ENCODE measurements around the gene ARSJ.
"Not testable (repeated sequence)": the region's sequence is repeated elsewhere in the genome, so short reads cannot be mapped to it uniquely, and the experiment has no call there.

ARSJ gene

GRCh38 chr4:113979148-113979904 lies at the start of gene ARSJ:
Gene ARSJ (minus strand): TSS chr4:113979647. CDS start chr4:113978834, 813 bp downstream.
- DNase-seq = no peak

GRCh38 chr4:114028071-114028470 lies 48.6 kb upstream of the ARSJ start:
- DNase-seq = no peak

GRCh38 chr4:114027596-114027995 lies 48.1 kb upstream of the ARSJ start:
- DNase-seq = no peak

- no peak for DNase-seq
Measured at GRCh38 chr4:114026447-114026846, 47.0 kb upstream of the ARSJ start.

GRCh38 chr4:114025176-114025777 lies 45.8 kb upstream of the ARSJ start:
- DNase-seq = no peak

GRCh38 chr4:114021451-114021850 lies 42.0 kb upstream of the ARSJ start:
- DNase-seq = peak; percentile 29

- DNase-seq = no peak
Measured at GRCh38 chr4:114019969-114020358, 40.5 kb upstream of the ARSJ start.

GRCh38 chr4:114019276-114019968 lies 40.0 kb upstream of the ARSJ start:
- DNase-seq = no peak

- peak; percentile 18 for DNase-seq
Measured at GRCh38 chr4:114017120-114017917, 37.9 kb upstream of the ARSJ start.

GRCh38 chr4:114015444-114015899 lies 36.0 kb upstream of the ARSJ start:
- DNase-seq = no peak

- DNase-seq = not testable (repeated sequence)
Measured at GRCh38 chr4:114013201-114013600, 33.8 kb upstream of the ARSJ start.

GRCh38 chr4:114012749-114013148 lies 33.3 kb upstream of the ARSJ start:
- DNase-seq = no peak

GRCh38 chr4:114005569-114006442 lies 26.4 kb upstream of the ARSJ start:
- DNase-seq = no peak

- not testable (repeated sequence) for DNase-seq
Measured at GRCh38 chr4:114004483-114005226, 25.2 kb upstream of the ARSJ start.

- DNase-seq = no peak
Measured at GRCh38 chr4:113998531-113998930, 19.1 kb upstream of the ARSJ start.

- no peak for DNase-seq
Measured at GRCh38 chr4:113998079-113998478, 18.6 kb upstream of the ARSJ start.

GRCh38 chr4:113997206-113997605 lies 17.8 kb upstream of the ARSJ start:
- DNase-seq = no peak

GRCh38 chr4:113996599-113997177 lies 17.2 kb upstream of the ARSJ start:
- DNase-seq = no peak

- no peak for DNase-seq
Measured at GRCh38 chr4:113993887-113994286, 14.4 kb upstream of the ARSJ start.

- no peak for DNase-seq
Measured at GRCh38 chr4:113990886-113991285, 11.4 kb upstream of the ARSJ start.

- no peak for DNase-seq
Measured at GRCh38 chr4:113987382-113987941, 8.0 kb upstream of the ARSJ start.
